ENCODE data around the gene POMC.
A peak's percentile ranks its signal among the peaks of the same experiment; 100 is the strongest.
"Not testable (repeated sequence)": the region's sequence is repeated elsewhere in the genome, so short reads cannot be mapped to it uniquely, and the experiment has no call there.

The POMC gene

GRCh38 chr2:25168256-25169072, at the start of gene POMC:
Gene POMC, minus strand, starts transcription at chr2:25168580. Its CDS starts 3,808 bp downstream, at chr2:25164772.
- DNase-seq, result peak; percentile 36

- DNase-seq, result no peak
These were observed 49.7 kb upstream of the POMC start for GRCh38 chr2:25218100-25218499.

GRCh38 chr2:25215948-25216679, 47.7 kb upstream of the POMC start:
- peak; percentile 84 for DNase-seq

GRCh38 chr2:25215232-25215631, 46.9 kb upstream of the POMC start:
- DNase-seq, result no peak

- DNase-seq, result no peak
These were observed 44.8 kb upstream of the POMC start for GRCh38 chr2:25213229-25213628.

- not testable (repeated sequence) for DNase-seq
These were observed 42.5 kb upstream of the POMC start for GRCh38 chr2:25210923-25211322.

GRCh38 chr2:25207078-25207545, 38.7 kb upstream of the POMC start:
- DNase-seq, result no peak

GRCh38 chr2:25204190-25204838, 35.9 kb upstream of the POMC start:
- peak; percentile 24 for DNase-seq

- DNase-seq, result no peak
These were observed 33.9 kb upstream of the POMC start for GRCh38 chr2:25202275-25202674.

GRCh38 chr2:25201794-25202193, 33.4 kb upstream of the POMC start:
- no peak for DNase-seq

- no peak for DNase-seq
These were observed 32.9 kb upstream of the POMC start for GRCh38 chr2:25201265-25201664.

- DNase-seq, result no peak
These were observed 30.2 kb upstream of the POMC start for GRCh38 chr2:25198576-25198975.

GRCh38 chr2:25198209-25198525, 29.8 kb upstream of the POMC start:
- DNase-seq, result no peak

- peak; percentile 52 for DNase-seq
These were observed 29.2 kb upstream of the POMC start for GRCh38 chr2:25197336-25198208.

- DNase-seq, result no peak
These were observed 26.3 kb upstream of the POMC start for GRCh38 chr2:25194576-25195122.

GRCh38 chr2:25190536-25190935, 22.2 kb upstream of the POMC start:
- DNase-seq, result no peak

GRCh38 chr2:25188405-25188804, 20.0 kb upstream of the POMC start:
- no peak for DNase-seq

GRCh38 chr2:25187729-25188350, 19.5 kb upstream of the POMC start:
- no peak for DNase-seq

GRCh38 chr2:25184254-25184653, 15.9 kb upstream of the POMC start:
- no peak for DNase-seq

GRCh38 chr2:25178976-25179375, 10.6 kb upstream of the POMC start:
- no peak for DNase-seq

GRCh38 chr2:25177211-25177611, 8.8 kb upstream of the POMC start:
- DNase-seq, result no peak
